Kidney (tissue), 14 donors: ENCODE measurements around the gene TIE1. TPM values are rescaled to one million over a fixed set of nuclear protein-coding genes. Genes with fewer than 3 reads are reported as not detected.

Experiments
- DNase-seq, 5 donors: peaks; one replicate each; pipeline ENCODE4 v3.0.0-alpha.2; 2013 to 2020
- FAIRE-seq: peaks from 2 replicates; lab custom pipeline; 2012; peaks lifted over from hg19 to GRCh38; lab: Jason Lieb, UNC
- H3K27ac ChIP-seq, 2 donors: one replicate each; pipeline ENCODE4 v1.7.0; 2013; ENCODE audit warnings: low read depth in 2 of 2, low read length in 2 of 2, inconsistent platforms in 1 of 2
- H3K27me3 ChIP-seq: one replicate; pipeline ENCODE4 v1.7.1; 2013; ENCODE audit warnings: low read length, inconsistent platforms; ENCODE audit not compliant: control insufficient read depth, insufficient read depth
- H3K36me3 ChIP-seq, 3 donors: one replicate each; pipeline versions ENCODE4 v1.7.0 to v1.7.1; 2013; ENCODE audit warnings: low read length in 3 of 3, control low read depth in 1 of 3, inconsistent platforms in 1 of 3; ENCODE audit not compliant: insufficient read depth in 3 of 3, control insufficient read depth in 2 of 3
- H3K4me1 ChIP-seq, 3 donors: one replicate each; pipeline versions ENCODE4 v1.7.0 to v1.7.1; 2013; ENCODE audit warnings: low read length in 3 of 3, inconsistent platforms in 1 of 3, low read depth in 1 of 3; ENCODE audit not compliant: control insufficient read depth in 2 of 3, insufficient read depth in 2 of 3
- H3K4me3 ChIP-seq, 3 donors: one replicate each; pipeline versions ENCODE4 v1.7.0 to v1.8.1; 2013; ENCODE audit warnings: low read length in 3 of 3, control low read depth in 1 of 3, inconsistent platforms in 1 of 3
- H3K9ac ChIP-seq, 3 donors: one replicate each; pipeline versions ENCODE4 v1.7.0 to v1.7.1; 2013; ENCODE audit warnings: low read length in 3 of 3, control low read depth in 1 of 3, inconsistent platforms in 1 of 3
- H3K9me3 ChIP-seq, 3 donors: one replicate each; pipeline versions ENCODE4 v1.7.0 to v1.7.1; 2013; ENCODE audit warnings: low read length in 3 of 3, control low read depth in 1 of 3, inconsistent platforms in 1 of 3; ENCODE audit not compliant: control insufficient read depth in 2 of 3, insufficient read depth in 1 of 3
- CTCF ChIP-seq: IDR thresholded peaks from 3 replicates; pipeline ENCODE4 v1.5.1; 2012; ENCODE audit warnings: mild to moderate bottlenecking, moderate library complexity, borderline replicate concordance; ENCODE audit not compliant: insufficient read depth; ENCODE audit errors: extremely low read depth
- intact Hi-C: fragments of 100-400 bp; cut with DNase I; formaldehyde crosslinking; loops from one replicate; pipeline ENCODE4 v1.11.1; 2022
- polyA plus RNA-seq: library from polyadenylated mRNA; stranded (reverse); fragments of 350-450 nt; fragmentation: Illumina TruSeq; extraction: RNeasy Lipid Tissue Mini Kit (QIAGEN cat#74804); gene quantifications from one replicate; pipeline ENCODE4 v1.2.3, GENCODE V29; 2014; ENCODE audit warnings: low read depth, low replicate concordance; ENCODE audit not compliant: insufficient read depth
- total RNA-seq: library from RNA; stranded (reverse); fragmentation: NEBNext Ultra II Directional; extraction: Animal tissue kit (Norgen Biotek cat#: 25700); gene quantifications from one replicate; pipeline ENCODE4 v1.2.1, GENCODE V29; 2021
- donor health status: control.
- donor health status: control.
- donor health status: control.
- donor health status: control.
- donor health status: control.
- donor health status: DM: yes; HTN: yes; CAD: no.
- donor health status: Normal renal cell carcinoma (clear cell type).

TIE1 gene
- total and polyA plus RNA-seq, 2 donors from 2014 or later = 15.0 to 46.3 TPM

- no peaks in the 10 kb centered on the region for H3K27me3 ChIP-seq
- peaks cover 0 to 20% (median 20%) of the 10 kb centered on the region in 3 donors for H3K4me1 ChIP-seq
- peak overlapping the region; percentile 51 to 55 for H3K27ac ChIP-seq
- H3K9ac ChIP-seq = no peak overlapping the region
- intact Hi-C loops = no loop called here
- TF ChIP-seq CTCF = no peak
- no peak for FAIRE-seq
- H3K36me3 ChIP-seq = no peaks in the 10 kb centered on the region
- peak in 1 of 5 donors; percentile 34 for DNase-seq
- H3K4me3 ChIP-seq = no peak overlapping the region
- no peaks in the 10 kb centered on the region for H3K9me3 ChIP-seq
Observed at GRCh38 chr1:43274125-43274803, 26.5 kb upstream of the TIE1 start.

DNA sequence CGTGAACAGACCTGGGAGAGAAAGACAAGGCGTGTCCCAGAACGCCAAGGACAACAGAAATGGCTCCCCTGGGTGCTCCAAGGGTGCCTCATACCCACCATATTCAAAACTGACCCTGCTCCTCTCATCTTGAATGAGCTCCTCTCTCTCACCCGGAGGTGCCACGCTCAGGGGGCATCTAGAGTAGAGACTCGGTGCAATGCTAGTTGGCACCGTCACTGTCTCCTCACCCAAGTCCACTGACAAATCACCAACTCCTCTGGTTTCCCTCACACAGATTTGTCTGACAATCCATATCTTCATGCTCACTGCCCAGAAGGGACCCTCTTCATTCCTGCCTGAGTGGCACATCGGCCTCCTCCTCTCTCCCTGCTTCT, 26.0 kb upstream of the TIE1 start:
- intact Hi-C loops = no loop called here
- H3K27me3 ChIP-seq = no peaks in the 10 kb centered on the region
- H3K4me1 ChIP-seq = peaks cover 0 to 21% (median 19%) of the 10 kb centered on the region in 3 donors
- H3K27ac ChIP-seq = peak overlapping the region in 1 of 2 donors; percentile 32
- H3K4me3 ChIP-seq = no peak overlapping the region
- H3K9me3 ChIP-seq = no peaks in the 10 kb centered on the region
- TF ChIP-seq CTCF = no peak
- H3K9ac ChIP-seq = no peak overlapping the region
- H3K36me3 ChIP-seq = no peaks in the 10 kb centered on the region
- DNase-seq (no peak), FAIRE-seq (no peak)

DNA sequence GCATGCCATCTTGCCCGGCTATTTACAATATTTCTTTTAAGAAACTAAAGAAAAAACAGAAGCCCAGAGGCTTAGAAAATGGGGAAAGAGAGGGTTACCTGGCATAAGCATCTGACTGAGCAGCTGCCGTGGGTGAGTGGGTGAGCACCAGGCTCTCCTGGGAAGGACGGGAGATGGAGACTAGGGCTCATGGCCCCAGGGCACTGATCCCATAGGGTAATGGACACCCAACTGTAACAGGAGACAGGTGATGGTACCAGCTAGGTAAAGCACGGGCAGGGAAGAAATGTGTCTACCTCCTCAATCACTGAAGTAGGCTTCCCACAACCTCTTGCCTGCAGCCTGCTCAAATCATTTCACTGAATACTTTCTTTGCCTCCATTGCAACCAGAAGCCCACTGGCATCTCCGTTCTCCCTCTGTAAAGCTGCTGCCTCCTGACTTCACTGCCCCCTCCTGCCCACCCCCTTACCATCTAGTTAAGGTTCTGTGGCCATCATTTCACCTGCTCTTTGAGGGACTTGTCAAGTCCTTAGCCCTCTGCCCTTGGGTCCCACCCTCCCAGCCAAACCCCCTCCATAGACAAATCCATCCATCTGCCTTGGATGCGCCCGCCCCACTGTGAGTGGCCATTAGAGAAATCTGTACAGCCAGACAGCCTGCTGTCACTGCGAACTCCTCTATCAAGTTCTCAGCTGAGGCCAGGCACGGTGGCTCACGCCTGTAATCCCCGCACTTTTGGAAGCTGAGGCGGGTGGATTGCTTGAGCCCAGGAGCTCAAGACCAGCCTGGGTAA, 24.8 kb upstream of the TIE1 start:
- Histone ChIP-seq H3K9ac (no peak overlapping the region), H3K27me3 (no peaks in the 10 kb centered on the region), H3K9me3 (no peaks in the 10 kb centered on the region), H3K4me3 (no peak overlapping the region), H3K36me3 (no peaks in the 10 kb centered on the region), H3K4me1 (peaks cover 0 to 21% (median 20%) of the 10 kb centered on the region in 3 donors), H3K27ac (peak overlapping the region in 1 of 2 donors; percentile 60)
- intact Hi-C loops = no loop called here
- TF ChIP-seq CTCF = no peak
- DNase-seq = no peak
- no peak for FAIRE-seq
